ENCODE results near the gene CALML5. TPM values are rescaled to one million over a fixed set of nuclear protein-coding genes. Genes with fewer than 3 reads are reported as not detected.

The CALML5 gene
- total and polyA plus RNA-seq, 9 of the 15 experiments (the other 6 are each of a cell fraction or from before 2014, with no cell fraction given) = not detected

DNA sequence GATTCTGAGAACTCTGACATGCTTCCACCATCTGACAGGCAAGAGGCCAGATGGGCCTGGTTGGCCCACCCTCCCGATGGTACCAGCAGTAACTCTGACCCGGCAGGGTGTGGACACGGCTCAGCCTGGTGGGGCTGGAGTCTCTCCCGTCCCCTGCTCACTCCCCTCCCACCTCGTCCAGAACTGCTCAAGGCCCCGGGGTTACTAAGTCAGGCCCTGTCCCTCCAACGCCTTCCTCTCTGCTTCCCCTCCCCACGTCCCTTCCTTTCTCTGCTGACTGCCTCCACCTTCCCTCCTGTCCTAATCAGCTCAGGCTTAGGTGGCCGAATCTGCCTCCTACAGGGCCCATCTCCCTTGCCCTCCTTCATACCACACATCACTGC, 12.5 kb downstream of the CALML5 start (continued):
- TF ChIP-seq DPF2 (IDR thresholded peaks at IDR 0.05) (no peak; the same call in 1 of the 2 replicates), NFE2L1 (tag; IDR thresholded peaks at IDR 0.05; ENCODE audit: borderline replicate concordance, low read depth) (no peak), SRSF7 (optimal IDR thresholded peaks at IDR 0.05; ENCODE audit: low read depth, low read length) (no peak), SMARCB1 (IDR thresholded peaks at IDR 0.05; ENCODE audit: insufficient read length, low read depth) (no peak), ZBTB8A (IDR thresholded peaks at IDR 0.05; ENCODE audit: partially characterized antibody) (no peak), DDX20 (tag; IDR thresholded peaks at IDR 0.05; ENCODE audit: low read depth) (no peak), SIN3A (IDR thresholded peaks at IDR 0.05; ENCODE audit: borderline replicate concordance in 2 of 2, control insufficient read depth in 1 of 2, low read depth in 2 of 2, low read length in 2 of 2) (peak in 1 of 2 experiments; percentile 37; a peak in 1 of 4 replicates), ZNF766 (CRISPR knock-in tag; conservative IDR thresholded peaks at IDR 0.05) (no peak), ZNF830 (CRISPR knock-in tag; IDR thresholded peaks at IDR 0.05) (no peak), MTF1 (CRISPR knock-in tag; IDR thresholded peaks at IDR 0.05; ENCODE audit: borderline replicate concordance) (no peak), EZH2 (IDR thresholded peaks at IDR 0.05; ENCODE audit: borderline replicate concordance, low read depth, low read length) (no peak), ZNF384 (IDR thresholded peaks at IDR 0.05; ENCODE audit: low read depth, low read length) (no peak), ZC3H8 (IDR thresholded peaks at IDR 0.05) (no peak), JUN (IDR thresholded peaks at IDR 0.05; ENCODE audit: borderline replicate concordance, low read depth, low read length) (no peak), JUN (CRISPR knock-in tag; IDR thresholded peaks at IDR 0.05; ENCODE audit: borderline replicate concordance) (no peak), ZNF354B (CRISPR knock-in tag; IDR thresholded peaks at IDR 0.05) (no peak), MTA3 (IDR thresholded peaks at IDR 0.05; ENCODE audit: borderline replicate concordance) (no peak; the same call in 1 of the 2 replicates)
- TF ChIP-seq, protein P1, sequence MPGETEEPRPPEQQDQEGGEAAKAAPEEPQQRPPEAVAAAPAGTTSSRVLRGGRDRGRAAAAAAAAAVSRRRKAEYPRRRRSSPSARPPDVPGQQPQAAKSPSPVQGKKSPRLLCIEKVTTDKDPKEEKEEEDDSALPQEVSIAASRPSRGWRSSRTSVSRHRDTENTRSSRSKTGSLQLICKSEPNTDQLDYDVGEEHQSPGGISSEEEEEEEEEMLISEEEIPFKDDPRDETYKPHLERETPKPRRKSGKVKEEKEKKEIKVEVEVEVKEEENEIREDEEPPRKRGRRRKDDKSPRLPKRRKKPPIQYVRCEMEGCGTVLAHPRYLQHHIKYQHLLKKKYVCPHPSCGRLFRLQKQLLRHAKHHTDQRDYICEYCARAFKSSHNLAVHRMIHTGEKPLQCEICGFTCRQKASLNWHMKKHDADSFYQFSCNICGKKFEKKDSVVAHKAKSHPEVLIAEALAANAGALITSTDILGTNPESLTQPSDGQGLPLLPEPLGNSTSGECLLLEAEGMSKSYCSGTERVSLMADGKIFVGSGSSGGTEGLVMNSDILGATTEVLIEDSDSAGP (CRISPR knock-in tag; IDR thresholded peaks at IDR 0.05) = no peak
- TF ChIP-seq, protein P2, sequence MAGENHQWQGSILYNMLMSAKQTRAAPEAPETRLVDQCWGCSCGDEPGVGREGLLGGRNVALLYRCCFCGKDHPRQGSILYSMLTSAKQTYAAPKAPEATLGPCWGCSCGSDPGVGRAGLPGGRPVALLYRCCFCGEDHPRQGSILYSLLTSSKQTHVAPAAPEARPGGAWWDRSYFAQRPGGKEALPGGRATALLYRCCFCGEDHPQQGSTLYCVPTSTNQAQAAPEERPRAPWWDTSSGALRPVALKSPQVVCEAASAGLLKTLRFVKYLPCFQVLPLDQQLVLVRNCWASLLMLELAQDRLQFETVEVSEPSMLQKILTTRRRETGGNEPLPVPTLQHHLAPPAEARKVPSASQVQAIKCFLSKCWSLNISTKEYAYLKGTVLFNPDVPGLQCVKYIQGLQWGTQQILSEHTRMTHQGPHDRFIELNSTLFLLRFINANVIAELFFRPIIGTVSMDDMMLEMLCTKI (IDR thresholded peaks at IDR 0.05; ENCODE audit: partially characterized antibody) = no peak
- TF ChIP-seq, protein P3, sequence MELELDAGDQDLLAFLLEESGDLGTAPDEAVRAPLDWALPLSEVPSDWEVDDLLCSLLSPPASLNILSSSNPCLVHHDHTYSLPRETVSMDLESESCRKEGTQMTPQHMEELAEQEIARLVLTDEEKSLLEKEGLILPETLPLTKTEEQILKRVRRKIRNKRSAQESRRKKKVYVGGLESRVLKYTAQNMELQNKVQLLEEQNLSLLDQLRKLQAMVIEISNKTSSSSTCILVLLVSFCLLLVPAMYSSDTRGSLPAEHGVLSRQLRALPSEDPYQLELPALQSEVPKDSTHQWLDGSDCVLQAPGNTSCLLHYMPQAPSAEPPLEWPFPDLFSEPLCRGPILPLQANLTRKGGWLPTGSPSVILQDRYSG (tag; conservative IDR thresholded peaks at IDR 0.05; ENCODE audit: low read depth) = no peak
- TF ChIP-seq, protein P4, sequence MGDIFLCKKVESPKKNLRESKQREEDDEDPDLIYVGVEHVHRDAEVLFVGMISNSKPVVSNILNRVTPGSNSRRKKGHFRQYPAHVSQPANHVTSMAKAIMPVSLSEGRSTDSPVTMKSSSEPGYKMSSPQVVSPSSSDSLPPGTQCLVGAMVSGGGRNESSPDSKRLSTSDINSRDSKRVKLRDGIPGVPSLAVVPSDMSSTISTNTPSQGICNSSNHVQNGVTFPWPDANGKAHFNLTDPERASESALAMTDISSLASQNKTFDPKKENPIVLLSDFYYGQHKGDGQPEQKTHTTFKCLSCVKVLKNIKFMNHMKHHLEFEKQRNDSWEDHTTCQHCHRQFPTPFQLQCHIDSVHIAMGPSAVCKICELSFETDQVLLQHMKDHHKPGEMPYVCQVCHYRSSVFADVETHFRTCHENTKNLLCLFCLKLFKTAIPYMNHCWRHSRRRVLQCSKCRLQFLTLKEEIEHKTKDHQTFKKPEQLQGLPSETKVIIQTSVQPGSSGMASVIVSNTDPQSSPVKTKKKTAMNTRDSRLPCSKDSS (IDR thresholded peaks at IDR 0.05; ENCODE audit: low read depth, partially characterized antibody) = no peak
- TF ChIP-seq, protein P5, sequence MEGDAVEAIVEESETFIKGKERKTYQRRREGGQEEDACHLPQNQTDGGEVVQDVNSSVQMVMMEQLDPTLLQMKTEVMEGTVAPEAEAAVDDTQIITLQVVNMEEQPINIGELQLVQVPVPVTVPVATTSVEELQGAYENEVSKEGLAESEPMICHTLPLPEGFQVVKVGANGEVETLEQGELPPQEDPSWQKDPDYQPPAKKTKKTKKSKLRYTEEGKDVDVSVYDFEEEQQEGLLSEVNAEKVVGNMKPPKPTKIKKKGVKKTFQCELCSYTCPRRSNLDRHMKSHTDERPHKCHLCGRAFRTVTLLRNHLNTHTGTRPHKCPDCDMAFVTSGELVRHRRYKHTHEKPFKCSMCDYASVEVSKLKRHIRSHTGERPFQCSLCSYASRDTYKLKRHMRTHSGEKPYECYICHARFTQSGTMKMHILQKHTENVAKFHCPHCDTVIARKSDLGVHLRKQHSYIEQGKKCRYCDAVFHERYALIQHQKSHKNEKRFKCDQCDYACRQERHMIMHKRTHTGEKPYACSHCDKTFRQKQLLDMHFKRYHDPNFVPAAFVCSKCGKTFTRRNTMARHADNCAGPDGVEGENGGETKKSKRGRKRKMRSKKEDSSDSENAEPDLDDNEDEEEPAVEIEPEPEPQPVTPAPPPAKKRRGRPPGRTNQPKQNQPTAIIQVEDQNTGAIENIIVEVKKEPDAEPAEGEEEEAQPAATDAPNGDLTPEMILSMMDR (IDR thresholded peaks at IDR 0.05 in 2 of 3, conservative IDR thresholded peaks at IDR 0.05 in 1 of 3; ENCODE audit: insufficient read depth in 2 of 3, low read depth in 1 of 3, low read length in 3 of 3) = no peak
